Choroid plexus epithelial cell (primary cell): ENCODE data around the gene DNM1.

Source experiments
- DNase-seq: peaks from one replicate; pipeline ENCODE4 v3.0.0-alpha.2; 2010; ENCODE audit warnings: low read depth
- H3K4me3 ChIP-seq: 2 replicates; pipeline ENCODE4 v1.5.1; 2011; ENCODE audit warnings: low read depth, mild to moderate bottlenecking, control low read depth, low read length, moderate library complexity
- CTCF ChIP-seq: conservative IDR thresholded peaks from 2 replicates; pipeline ENCODE4 v1.5.1; 2011; ENCODE audit warnings: low read depth, mild to moderate bottlenecking, control low read depth, inconsistent platforms, low read length, moderate library complexity

The DNM1 gene

GRCh38 chr9:128187361-128187760, 15.8 kb upstream of the DNM1 start:
- no peak for DNase-seq
- H3K4me3 ChIP-seq = no peak overlapping the region
- no peak for TF ChIP-seq CTCF

GRCh38 chr9:128188209-128188608, 15.0 kb upstream of the DNM1 start:
- DNase-seq = no peak
- no peak overlapping the region for H3K4me3 ChIP-seq
- TF ChIP-seq CTCF = no peak

- no peak for DNase-seq
- peak overlapping the region; percentile 14 for H3K4me3 ChIP-seq
- TF ChIP-seq CTCF = peak; percentile 14
Measured at GRCh38 chr9:128190013-128190412, 13.2 kb upstream of the DNM1 start.

GRCh38 chr9:128190516-128191405, 12.4 kb upstream of the DNM1 start:
- no peak for TF ChIP-seq CTCF
- DNase-seq = no peak

GRCh38 chr9:128191406-128192046, 11.7 kb upstream of the DNM1 start, which contains the start of gene CIZ1:
CIZ1 (minus strand) TSS chr9:128191572; CDS start chr9:128190857, 715 bp downstream.
- peak; percentile 82 for DNase-seq
- peak; percentile 47 for TF ChIP-seq CTCF
- H3K4me3 ChIP-seq = peak within 1 kb of the TSS; percentile 78

More at GRCh38 chr9:128190516-128191405, 12.4 kb upstream of the DNM1 start:
- H3K4me3 ChIP-seq = peak overlapping the region; percentile 78

GRCh38 chr9:128192601-128193371, 10.4 kb upstream of the DNM1 start:
- peak overlapping the region; percentile 34 for H3K4me3 ChIP-seq
- no peak for TF ChIP-seq CTCF
- peak; percentile 48 for DNase-seq
